ENCODE results near the gene TMEM181.
"Not testable (repeated sequence)": the region's sequence is repeated elsewhere in the genome, so short reads cannot be mapped to it uniquely, and the experiment has no call there.

The TMEM181 gene

GRCh38 chr6:158662954-158663624, 103.2 kb downstream of the TMEM181 start:
- DNase-seq = no peak

GRCh38 chr6:158663625-158664165, 103.8 kb downstream of the TMEM181 start:
- DNase-seq = no peak

- no peak for DNase-seq
Observed at GRCh38 chr6:158665332-158665731, 105.4 kb downstream of the TMEM181 start.

GRCh38 chr6:158666628-158667359, 106.9 kb downstream of the TMEM181 start:
- DNase-seq = no peak

GRCh38 chr6:158667360-158667981, 107.6 kb downstream of the TMEM181 start:
- no peak for DNase-seq

GRCh38 chr6:158668707-158669103, 108.8 kb downstream of the TMEM181 start:
- DNase-seq = no peak

GRCh38 chr6:158669145-158670035, 109.5 kb downstream of the TMEM181 start:
- no peak for DNase-seq

- DNase-seq = not testable (repeated sequence)
Observed at GRCh38 chr6:158672119-158672518, 112.2 kb downstream of the TMEM181 start.

GRCh38 chr6:158672726-158673125, 112.8 kb downstream of the TMEM181 start:
- no peak for DNase-seq

- DNase-seq = no peak
Observed at GRCh38 chr6:158674342-158675131, 114.6 kb downstream of the TMEM181 start.

GRCh38 chr6:158677094-158677493, 117.2 kb downstream of the TMEM181 start:
- not testable (repeated sequence) for DNase-seq

GRCh38 chr6:158677906-158678578, 118.2 kb downstream of the TMEM181 start:
- DNase-seq = no peak

GRCh38 chr6:158680015-158680414, 120.1 kb downstream of the TMEM181 start:
- no peak for DNase-seq

- DNase-seq = no peak
Observed at GRCh38 chr6:158680481-158680880, 120.6 kb downstream of the TMEM181 start.

- DNase-seq = no peak
Observed at GRCh38 chr6:158684311-158684710, 124.4 kb downstream of the TMEM181 start.

GRCh38 chr6:158684745-158685324, 124.9 kb downstream of the TMEM181 start:
- DNase-seq = no peak

Data from effector CD8-positive, alpha-beta T cell (primary cell).